GM13976 (cell line): Measurements from ENCODE around the gene CACNA1A.
"Not testable (repeated sequence)": the region's sequence is repeated elsewhere in the genome, so short reads cannot be mapped to it uniquely, and the experiment has no call there.

ENCODE experiments used
- DNase-seq: peaks from one replicate; pipeline ENCODE4 v3.0.0; 2012; ENCODE audit warnings: low spot score
- CTCF ChIP-seq: IDR thresholded peaks from 2 replicates; pipeline ENCODE4 v1.5.1; 2012; ENCODE audit warnings: borderline replicate concordance, mild to moderate bottlenecking; ENCODE audit not compliant: insufficient read depth; ENCODE audit errors: extremely low read depth, missing control alignments, control extremely low read depth
- in situ Hi-C: fragments of 300-500 bp; cut with MboI; formaldehyde crosslinking; loops from one replicate; pipeline ENCODE4 v1.12.0; 2022; ENCODE audit warnings: low sequenced_read_pairs, mixed read lengths, inconsistent platforms; ENCODE audit not compliant: unreplicated experiment

CACNA1A gene

DNA sequence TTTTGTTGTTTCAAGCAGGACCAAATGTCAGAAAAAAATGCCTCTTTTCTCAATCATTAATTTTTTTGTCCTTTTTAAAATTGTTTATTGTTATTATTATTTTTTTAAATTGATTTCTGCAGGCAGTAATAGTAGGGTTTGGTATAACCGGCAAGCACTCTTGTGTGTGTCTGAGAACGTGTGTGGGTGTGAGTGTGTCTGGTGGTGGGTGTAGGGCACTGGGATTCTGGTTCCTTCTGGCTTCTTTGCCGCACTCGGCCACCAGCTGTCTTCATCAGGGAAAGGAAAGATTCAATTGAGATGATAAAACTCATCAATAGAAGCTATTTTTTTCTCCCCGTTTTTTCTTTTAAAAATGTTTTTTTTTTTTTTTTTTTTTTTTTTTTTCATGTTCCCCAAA lies 299.7 kb downstream of the CACNA1A start:
- TF ChIP-seq CTCF = no peak
- DNase-seq = peak; percentile 16
- in situ Hi-C loops = no loop called here

- not testable (repeated sequence) for DNase-seq
- in situ Hi-C loops = loop anchor here (5.0 kb wide), 1 partner anchor 65 kb away; no protein-coding TSS in a partner anchor
Measured at GRCh38 chr19:13202112-13202511, 304.2 kb downstream of the CACNA1A start.

DNA sequence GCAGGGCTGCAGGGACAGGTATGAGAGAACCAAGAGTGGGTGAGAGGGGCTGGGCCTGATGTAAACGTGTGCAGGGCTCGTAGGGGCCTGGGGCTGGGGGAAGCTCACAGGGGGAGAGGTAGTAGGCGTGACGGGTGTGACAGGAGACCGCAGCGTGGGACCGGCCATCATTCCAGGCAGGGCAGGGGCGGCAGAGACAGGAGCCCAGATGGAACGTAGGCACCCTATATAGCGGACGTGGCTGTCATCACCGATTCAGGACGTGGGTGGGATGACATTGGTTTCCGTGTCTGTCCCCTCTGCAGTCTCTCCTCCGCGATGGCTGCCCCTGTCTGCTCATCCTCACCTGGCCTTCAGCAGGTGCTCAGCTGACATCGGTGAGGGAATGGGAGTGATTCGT lies 307.6 kb downstream of the CACNA1A start:
- TF ChIP-seq CTCF = no peak
- in situ Hi-C loops = no loop called here
- DNase-seq = no peak

GRCh38 chr19:13195678-13196077 lies 310.6 kb downstream of the CACNA1A start:
- peak; percentile 78 for DNase-seq
- in situ Hi-C loops = no loop called here
- TF ChIP-seq CTCF = peak; percentile 71

DNA sequence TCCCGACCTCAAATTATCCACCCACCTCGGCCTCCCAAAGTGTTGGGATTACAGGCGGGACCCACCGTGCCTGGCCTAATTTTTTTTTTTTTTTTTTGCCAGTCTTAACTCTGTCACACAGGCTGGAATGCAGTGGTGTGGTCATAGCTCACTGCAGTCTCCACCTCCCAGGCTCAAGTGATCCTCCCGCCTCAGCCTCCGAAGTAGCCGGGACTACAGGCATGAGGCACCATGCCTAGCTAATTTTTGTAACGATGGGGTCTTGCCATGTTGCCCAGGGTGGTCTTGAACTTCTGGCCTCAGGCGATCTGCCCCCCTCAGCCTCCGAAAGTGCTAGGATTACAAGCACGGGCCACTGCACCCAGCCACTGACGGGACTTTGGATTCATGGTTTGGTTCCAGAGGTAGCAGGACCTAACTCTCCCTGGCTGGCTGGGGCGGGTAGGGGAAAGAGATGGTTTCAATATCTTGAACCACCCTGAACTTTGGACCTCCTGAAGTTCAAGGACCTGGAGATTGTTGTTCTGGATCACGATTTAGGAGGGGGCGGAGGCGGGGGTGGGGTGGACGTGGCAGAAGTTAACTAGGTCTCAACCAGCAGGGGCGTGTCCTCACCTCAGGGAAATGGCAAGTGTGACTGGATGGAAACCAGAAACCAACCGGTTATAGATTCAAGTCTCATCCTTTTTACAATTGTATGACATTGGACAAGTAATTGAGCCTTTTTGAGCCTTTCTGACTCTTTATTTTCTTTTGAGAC lies 315.3 kb downstream of the CACNA1A start:
- TF ChIP-seq CTCF = no peak

GRCh38 chr19:13189600-13189999 lies 316.7 kb downstream of the CACNA1A start:
- DNase-seq = no peak
- no peak for TF ChIP-seq CTCF
- in situ Hi-C loops = no loop called here

More for the DNA sequence above, 315.3 kb downstream of the CACNA1A start:
- no peak for DNase-seq
- in situ Hi-C loops = no loop called here

- TF ChIP-seq CTCF = no peak
- in situ Hi-C loops = no loop called here
- DNase-seq = no peak
Measured at GRCh38 chr19:13187419-13187818, 318.9 kb downstream of the CACNA1A start.

DNA sequence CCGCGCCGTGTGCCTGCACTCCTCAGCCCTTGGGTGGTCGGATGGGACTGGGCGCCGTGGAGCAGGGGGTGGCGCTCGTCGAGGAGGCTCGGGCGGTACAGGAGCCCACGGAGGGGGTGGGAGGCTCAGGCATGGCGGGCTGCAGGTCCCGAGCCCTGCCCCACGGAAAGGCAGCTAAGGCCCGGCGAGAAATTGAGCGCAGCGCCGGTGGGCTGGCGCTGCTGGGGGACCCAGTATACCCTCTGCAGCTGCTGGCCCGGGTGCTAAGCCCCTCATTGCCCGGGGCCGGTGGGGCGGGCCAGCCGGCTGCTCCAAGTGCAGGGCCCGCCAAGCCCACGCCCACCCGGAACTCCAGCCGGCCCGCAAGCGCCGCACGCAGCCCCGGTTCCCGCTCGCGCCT lies 319.6 kb downstream of the CACNA1A start:
- in situ Hi-C loops, DNase-seq: not testable (repeated sequence)

DNA sequence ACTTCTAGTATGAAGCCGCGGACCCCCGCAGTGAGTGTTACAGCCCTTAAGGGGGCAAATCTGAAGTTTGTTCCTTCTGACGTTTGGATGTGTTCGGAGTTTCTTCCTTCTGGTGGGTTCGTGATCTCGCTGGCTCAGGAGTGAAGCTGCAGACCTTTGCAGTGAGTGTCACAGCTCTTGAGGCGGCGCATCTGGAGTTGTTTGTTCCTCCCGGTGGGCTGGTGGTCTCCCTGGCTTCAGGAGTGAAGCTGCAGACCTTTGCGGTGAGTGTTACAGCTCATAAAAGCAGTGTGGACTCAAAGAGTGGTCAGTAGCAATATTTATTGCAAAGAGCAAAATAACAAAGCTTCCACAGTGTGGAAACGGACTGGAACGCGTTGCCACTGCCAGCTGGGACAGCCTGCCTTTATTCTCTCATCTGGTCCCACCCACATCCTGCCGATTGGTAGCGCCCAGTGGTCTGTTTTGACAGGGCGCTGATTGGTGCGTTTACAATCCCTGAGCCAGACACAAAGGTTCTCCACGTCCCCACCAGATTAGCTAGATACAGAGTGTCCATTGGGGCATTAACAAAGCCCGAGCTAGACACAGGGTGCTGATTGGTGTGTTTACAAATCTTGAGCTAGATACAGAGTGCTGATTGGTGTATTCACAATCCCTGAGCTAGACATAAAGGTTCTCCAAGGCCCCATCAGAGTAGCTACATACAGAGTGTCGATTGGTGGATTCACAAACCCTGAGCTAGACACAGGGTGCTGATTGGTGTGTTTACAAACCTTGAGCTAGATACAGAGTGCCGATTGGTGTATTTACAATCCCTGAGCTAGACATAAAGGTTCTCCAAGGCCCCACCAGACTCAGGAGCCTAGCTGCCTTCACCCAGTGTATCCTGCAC lies 320.3 kb downstream of the CACNA1A start:
- DNase-seq, in situ Hi-C loops: not testable (repeated sequence)

DNA sequence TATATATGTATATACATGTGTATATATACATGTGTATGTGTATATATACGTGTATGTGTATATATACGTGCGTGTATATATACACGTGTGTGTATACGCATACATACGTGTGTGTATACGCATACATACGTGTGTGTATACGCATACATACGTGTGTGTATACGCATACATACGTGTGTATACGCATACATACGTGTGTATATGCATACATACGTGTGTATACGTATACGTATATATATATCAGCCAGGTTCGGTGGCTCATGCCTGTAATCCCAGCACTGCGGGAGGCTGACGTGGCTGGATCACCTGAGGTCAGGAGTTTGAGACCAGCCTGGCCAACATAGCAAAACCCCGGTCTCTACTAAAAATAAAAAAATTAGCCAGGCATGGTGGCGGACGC lies 321.4 kb downstream of the CACNA1A start:
- in situ Hi-C loops = not testable (repeated sequence)

More for the DNA sequence above, 321.4 kb downstream of the CACNA1A start:
- DNase-seq = not testable (repeated sequence)
